Measurements from ENCODE around the gene SPON2. TPM values are rescaled to one million over a fixed set of nuclear protein-coding genes. Genes with fewer than 3 reads are reported as not detected.
"Not testable (repeated sequence)": the region's sequence is repeated elsewhere in the genome, so short reads cannot be mapped to it uniquely, and the experiment has no call there.

Gene SPON2
- total and polyA plus RNA-seq, 3 experiments from 2014 or later: 2.7 to 43.9 (median 3.1) TPM

DNA sequence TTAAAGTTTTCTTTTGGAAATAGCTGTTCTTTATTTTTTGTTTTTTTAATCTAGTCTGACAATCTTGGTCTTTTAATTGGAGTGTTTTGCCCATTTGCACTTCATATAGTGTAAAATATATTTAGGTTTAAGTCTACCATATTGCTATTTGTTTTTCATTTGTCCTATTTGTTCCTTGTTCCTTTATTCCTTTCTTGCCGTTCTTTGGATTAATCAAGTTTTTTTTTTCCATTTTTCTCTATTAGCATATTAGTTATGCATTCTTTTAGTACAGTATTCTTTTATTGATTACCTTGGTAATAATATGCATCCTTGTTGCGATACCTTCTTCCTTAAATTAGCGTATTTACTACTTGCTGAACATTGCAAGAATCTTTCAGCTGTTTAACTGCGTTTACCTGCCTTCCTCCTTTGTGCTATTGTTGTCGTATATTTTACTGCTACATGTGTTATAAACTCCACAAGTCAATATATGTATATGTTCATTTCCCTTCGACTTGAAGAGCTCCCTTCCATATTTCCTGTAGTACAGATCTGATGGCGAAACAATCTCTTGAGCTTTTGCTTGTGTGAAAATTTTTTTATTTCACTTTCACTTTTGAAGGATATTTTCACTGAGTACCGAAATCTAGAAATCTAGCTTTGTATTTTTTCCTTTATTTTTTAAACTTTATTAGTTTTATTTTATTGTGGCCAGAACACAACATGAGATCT, 35.2 kb downstream of the SPON2 start:
- peak in 1 of 5 donors; percentile 16 for DNase-seq
- ChIA-PET POLR2A (interaction anchor here (1.0 kb wide), 1 partner anchor 112 kb away, joined by 3 read pairs; the partner anchor contains the start of gene CTBP1), CTCF (no interaction called here)
- Mint-ChIP-seq H3K36me3 (no peaks in the 10 kb centered on the region), H3K27me3 (peaks cover 4% of the 10 kb centered on the region in 2 donors), H3K27ac (peak overlapping the region in 5 of 8 donors; percentile 13 to 76 (median 32)), H3K9me3 (no peaks in the 10 kb centered on the region), H3K4me1 (peaks cover 12 to 20% (median 14%) of the 10 kb centered on the region in 3 donors), H3K4me3 (peak overlapping the region; percentile 22 to 83 (median 72))
- Histone ChIP-seq H3K27ac (ENCODE audit: low read depth, low read length) (no peak overlapping the region), H3K36me3 (ENCODE audit: insufficient read depth, low read length) (no peaks in the 10 kb centered on the region), H3K9me3 (ENCODE audit: low read length) (no peaks in the 10 kb centered on the region), H3K4me3 (ENCODE audit: low read length) (peak overlapping the region; percentile 61), H3K4me1 (ENCODE audit: insufficient read depth, low read length) (peaks cover 13% of the 10 kb centered on the region), H3K27me3 (ENCODE audit: insufficient read depth, low read length, poor library complexity, severe bottlenecking) (no peaks in the 10 kb centered on the region)

DNA sequence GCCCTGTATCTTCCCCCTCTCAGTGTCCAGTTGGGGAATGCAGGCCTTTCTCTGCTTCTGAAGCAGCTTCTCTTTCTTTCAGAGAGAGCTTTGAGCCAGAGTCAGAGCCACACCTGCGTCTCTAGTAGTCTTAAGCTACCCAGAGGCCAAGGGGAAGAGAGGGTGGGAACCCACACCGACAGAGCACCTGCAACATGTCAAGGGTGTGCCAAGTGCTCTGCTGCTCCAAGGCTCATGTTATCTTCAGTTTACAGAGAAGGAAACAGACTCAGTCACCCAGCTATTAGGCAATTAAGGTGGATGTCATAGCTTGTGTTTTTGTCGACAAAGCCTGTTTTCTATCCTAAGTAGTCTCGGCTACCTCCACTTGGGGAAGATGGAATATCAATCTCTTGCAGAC, 36.3 kb downstream of the SPON2 start:
- H3K4me3 ChIP-seq (ENCODE audit: low read length): no peak overlapping the region
- Mint-ChIP-seq H3K27me3 (peaks cover 4% of the 10 kb centered on the region in 2 donors), H3K36me3 (no peaks in the 10 kb centered on the region), H3K4me1 (peaks cover 12 to 20% (median 14%) of the 10 kb centered on the region in 3 donors), H3K4me3 (peak overlapping the region in 2 of 7 donors; percentile 19), H3K27ac (no peak overlapping the region), H3K9me3 (no peaks in the 10 kb centered on the region)
- no peak overlapping the region for H3K27ac ChIP-seq (ENCODE audit: low read depth, low read length)
- no peaks in the 10 kb centered on the region for H3K27me3 ChIP-seq (ENCODE audit: insufficient read depth, low read length, poor library complexity, severe bottlenecking)
- no peak for DNase-seq
- H3K4me1 ChIP-seq (ENCODE audit: insufficient read depth, low read length): peaks cover 13% of the 10 kb centered on the region
- ChIA-PET POLR2A (no interaction called here), CTCF (no interaction called here)
- H3K9me3 ChIP-seq (ENCODE audit: low read length): no peaks in the 10 kb centered on the region
- no peaks in the 10 kb centered on the region for H3K36me3 ChIP-seq (ENCODE audit: insufficient read depth, low read length)

DNA sequence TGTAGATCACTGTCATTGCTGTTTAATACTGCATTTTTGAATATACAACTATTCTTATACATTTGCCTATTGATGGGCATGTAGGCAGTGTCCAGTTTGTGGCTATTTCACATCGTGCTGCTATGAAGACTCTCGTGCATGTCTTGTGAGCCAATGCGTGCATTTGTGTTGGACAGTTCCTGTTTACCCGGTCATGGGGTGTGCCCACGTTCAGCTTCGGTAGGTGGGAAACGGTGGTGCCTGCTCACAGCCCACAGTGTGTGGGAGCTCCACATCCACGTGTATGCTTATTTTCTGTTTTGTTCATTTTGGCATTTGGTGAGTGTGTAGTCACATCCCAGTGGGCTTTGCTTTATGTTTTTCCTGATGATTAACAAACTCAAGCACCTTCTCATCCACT, 39.4 kb downstream of the SPON2 start:
- H3K27me3 Mint-ChIP-seq: peaks cover under 1 to 2% of the 10 kb centered on the region in 2 donors
- H3K4me1 ChIP-seq (ENCODE audit: insufficient read depth, low read length): peaks cover 17% of the 10 kb centered on the region
- DNase-seq: no peak
- H3K27ac ChIP-seq (ENCODE audit: low read depth, low read length): no peak overlapping the region
- no peak overlapping the region for H3K27ac Mint-ChIP-seq
- H3K36me3 Mint-ChIP-seq: no peaks in the 10 kb centered on the region
- no peak overlapping the region for H3K4me3 ChIP-seq (ENCODE audit: low read length)
- H3K9me3 ChIP-seq (ENCODE audit: low read length): no peaks in the 10 kb centered on the region
- no peaks in the 10 kb centered on the region for H3K9me3 Mint-ChIP-seq
- H3K36me3 ChIP-seq (ENCODE audit: insufficient read depth, low read length): no peaks in the 10 kb centered on the region
- POLR2A ChIA-PET: no interaction called here
- peaks cover 14 to 23% (median 18%) of the 10 kb centered on the region in 3 donors for H3K4me1 Mint-ChIP-seq
- H3K27me3 ChIP-seq (ENCODE audit: insufficient read depth, low read length, poor library complexity, severe bottlenecking): no peaks in the 10 kb centered on the region
- H3K4me3 Mint-ChIP-seq: no peak overlapping the region
- CTCF ChIA-PET: interaction anchor here (2.8 to 5.0 kb wide), 3 partner anchors 134 to 472 kb away, joined by 9 to 41 read pairs (median 20); partner anchors contain the start of gene UVSSA

DNA sequence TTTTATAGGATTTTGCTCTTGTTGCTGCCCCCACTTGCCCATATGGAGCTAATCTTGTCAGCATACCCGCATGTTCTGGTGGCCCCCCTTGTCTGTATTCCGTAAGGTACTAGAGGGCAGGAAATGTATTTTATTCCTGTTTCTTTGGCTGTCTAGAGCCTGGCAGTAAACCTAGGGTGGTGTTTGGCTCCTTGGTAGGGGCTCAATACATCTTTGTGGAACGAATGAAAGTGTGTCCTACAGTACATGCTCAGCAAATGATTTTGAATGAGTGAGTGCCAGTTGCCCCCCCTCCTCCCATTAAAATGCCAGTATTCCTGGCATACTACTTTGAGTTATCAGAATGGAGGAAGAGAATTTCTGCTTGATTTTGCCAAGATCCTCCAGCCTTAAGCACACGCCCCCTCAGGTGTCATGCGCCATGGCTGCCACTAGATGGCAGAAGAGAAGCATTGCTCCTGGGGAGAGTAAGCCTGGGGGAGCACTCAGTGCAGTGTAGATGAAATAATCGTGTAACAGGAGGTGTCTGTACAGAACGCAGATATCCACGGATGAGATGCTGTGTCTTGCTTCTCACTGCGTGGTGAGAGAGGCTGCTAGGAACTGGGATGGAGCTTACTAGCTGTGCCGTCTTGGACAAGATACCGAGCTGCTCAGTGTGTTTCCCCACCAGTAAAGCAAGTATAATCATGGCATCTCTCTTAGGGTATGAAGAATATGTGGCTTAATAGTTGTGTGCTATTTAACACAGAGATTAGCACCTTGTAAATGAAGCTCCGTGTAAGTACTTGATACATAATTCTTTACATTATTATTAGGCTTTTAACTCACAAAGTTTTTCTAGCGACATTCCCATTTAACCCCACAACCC, 41.8 kb downstream of the SPON2 start:
- ChIA-PET POLR2A (interaction anchor here (1.2 kb wide), 1 partner anchor 217 kb away, joined by 3 read pairs; the partner anchor contains the start of gene UVSSA), CTCF (interaction anchor here (0.7 to 5.0 kb wide), 23 partner anchors 10 to 563 kb away, joined by 3 to 41 read pairs (median 4); partner anchors contain the start of genes MAEA and UVSSA)
- H3K4me3 ChIP-seq (ENCODE audit: low read length): no peak overlapping the region
- Mint-ChIP-seq H3K27ac (peak overlapping the region in 1 of 8 donors; percentile 75), H3K36me3 (no peaks in the 10 kb centered on the region), H3K4me3 (no peak overlapping the region), H3K4me1 (peaks cover 3 to 5% (median 5%) of the 10 kb centered on the region in 3 donors), H3K9me3 (no peaks in the 10 kb centered on the region), H3K27me3 (peaks cover 6 to 13% of the 10 kb centered on the region in 2 donors)
- H3K36me3 ChIP-seq (ENCODE audit: insufficient read depth, low read length): no peaks in the 10 kb centered on the region
- peaks cover 4% of the 10 kb centered on the region for H3K4me1 ChIP-seq (ENCODE audit: insufficient read depth, low read length)
- peak; percentile 56 to 82 (median 70) for DNase-seq
- no peaks in the 10 kb centered on the region for H3K27me3 ChIP-seq (ENCODE audit: insufficient read depth, low read length, poor library complexity, severe bottlenecking)
- H3K9me3 ChIP-seq (ENCODE audit: low read length): no peaks in the 10 kb centered on the region
- H3K27ac ChIP-seq (ENCODE audit: low read depth, low read length): no peak overlapping the region

DNA sequence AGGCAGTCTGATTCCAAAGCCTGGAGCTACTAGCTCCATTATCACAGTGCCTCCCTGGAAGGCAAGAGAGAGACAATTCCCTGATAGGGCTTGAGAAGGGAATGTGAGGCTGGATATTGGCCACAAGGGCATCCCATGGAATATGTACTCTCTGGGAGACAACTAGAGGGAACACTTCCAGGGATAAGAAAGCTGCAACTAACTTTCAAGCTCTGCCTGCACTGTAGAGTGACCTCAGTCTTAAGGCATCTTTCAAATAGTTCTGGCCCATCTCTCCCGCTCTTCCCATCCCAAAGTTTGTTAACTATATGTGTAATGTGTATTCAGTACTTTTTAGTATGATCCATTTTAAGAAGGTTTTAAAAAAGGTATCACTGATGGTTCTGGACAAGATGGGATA, 45.9 kb downstream of the SPON2 start:
- POLR2A ChIA-PET: no interaction called here

DNA sequence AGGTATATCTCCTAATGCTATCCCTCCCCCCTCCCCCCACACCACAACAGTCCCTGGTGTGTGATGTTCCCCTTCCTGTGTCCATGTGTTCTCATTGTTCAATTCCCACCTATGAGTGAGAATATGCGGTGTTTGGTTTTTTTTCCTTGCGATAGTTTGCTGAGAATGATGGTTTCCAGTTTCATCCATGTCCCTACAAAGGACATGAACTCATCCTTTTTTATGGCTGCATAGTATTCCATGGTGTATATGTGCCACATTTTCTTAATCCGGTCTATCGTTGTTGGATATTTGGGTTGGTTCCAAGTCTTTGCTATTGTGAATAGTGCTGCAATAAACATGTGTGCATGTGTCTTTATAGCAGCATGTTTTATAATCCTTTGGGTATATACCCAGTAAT, 46.9 kb downstream of the SPON2 start:
- H3K4me1 ChIP-seq (ENCODE audit: insufficient read depth, low read length); H3K4me1 Mint-ChIP-seq; H3K27me3 ChIP-seq (ENCODE audit: insufficient read depth, low read length, poor library complexity, severe bottlenecking); H3K27ac ChIP-seq (ENCODE audit: low read depth, low read length); POLR2A ChIA-PET; H3K36me3 Mint-ChIP-seq; DNase-seq; H3K36me3 ChIP-seq (ENCODE audit: insufficient read depth, low read length); H3K9me3 Mint-ChIP-seq; H3K4me3 Mint-ChIP-seq; H3K9me3 ChIP-seq (ENCODE audit: low read length); H3K4me3 ChIP-seq (ENCODE audit: low read length); H3K27ac Mint-ChIP-seq; CTCF ChIA-PET: not testable (repeated sequence)
- peaks cover 9 to 17% of the 10 kb centered on the region in 2 donors for H3K27me3 Mint-ChIP-seq

More for the DNA sequence above, 45.9 kb downstream of the SPON2 start:
- Mint-ChIP-seq H3K27me3 (peaks cover 9 to 17% of the 10 kb centered on the region in 2 donors), H3K9me3 (no peaks in the 10 kb centered on the region), H3K36me3 (peaks cover 0 to 2% (median 0%) of the 10 kb centered on the region in 3 donors), H3K4me1 (peaks cover 3 to 5% (median 5%) of the 10 kb centered on the region in 3 donors), H3K27ac (no peak overlapping the region), H3K4me3 (no peak overlapping the region)
- Histone ChIP-seq H3K4me3 (ENCODE audit: low read length) (no peak overlapping the region), H3K27ac (ENCODE audit: low read depth, low read length) (no peak overlapping the region), H3K36me3 (ENCODE audit: insufficient read depth, low read length) (no peaks in the 10 kb centered on the region), H3K4me1 (ENCODE audit: insufficient read depth, low read length) (peaks cover 4% of the 10 kb centered on the region), H3K9me3 (ENCODE audit: low read length) (no peaks in the 10 kb centered on the region), H3K27me3 (ENCODE audit: insufficient read depth, low read length, poor library complexity, severe bottlenecking) (no peaks in the 10 kb centered on the region)
- DNase-seq: no peak
- CTCF ChIA-PET: no interaction called here

DNA sequence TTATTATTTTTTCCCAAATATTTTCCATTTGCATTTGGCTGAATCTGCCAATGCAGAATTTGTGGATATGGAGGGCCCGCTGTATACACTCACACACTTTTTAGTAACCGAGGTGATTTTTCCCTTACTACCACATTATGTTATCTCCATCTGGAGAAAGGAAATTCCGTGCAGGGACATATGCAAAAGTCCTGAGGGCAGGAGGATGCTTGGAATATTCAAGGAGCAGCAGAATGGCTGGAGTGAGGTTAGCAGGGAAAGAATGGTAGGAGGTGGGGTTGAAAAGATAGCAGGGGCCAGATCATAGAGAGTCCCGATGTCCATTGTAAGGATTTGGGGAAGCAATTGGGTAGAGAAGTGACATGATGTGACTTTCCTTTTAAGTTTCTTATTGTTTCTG, 47.6 kb downstream of the SPON2 start:
- Mint-ChIP-seq H3K4me1 (no peaks in the 10 kb centered on the region), H3K27me3 (peaks cover 9 to 17% of the 10 kb centered on the region in 2 donors), H3K9me3 (no peaks in the 10 kb centered on the region), H3K4me3 (no peak overlapping the region), H3K27ac (no peak overlapping the region), H3K36me3 (peaks cover 0 to 2% (median 0%) of the 10 kb centered on the region in 3 donors)
- ChIA-PET POLR2A (no interaction called here), CTCF (no interaction called here)
- Histone ChIP-seq H3K27ac (ENCODE audit: low read depth, low read length) (no peak overlapping the region), H3K4me1 (ENCODE audit: insufficient read depth, low read length) (no peaks in the 10 kb centered on the region), H3K36me3 (ENCODE audit: insufficient read depth, low read length) (no peaks in the 10 kb centered on the region), H3K4me3 (ENCODE audit: low read length) (no peak overlapping the region), H3K9me3 (ENCODE audit: low read length) (no peaks in the 10 kb centered on the region), H3K27me3 (ENCODE audit: insufficient read depth, low read length, poor library complexity, severe bottlenecking) (no peaks in the 10 kb centered on the region)
- no peak for DNase-seq

DNA sequence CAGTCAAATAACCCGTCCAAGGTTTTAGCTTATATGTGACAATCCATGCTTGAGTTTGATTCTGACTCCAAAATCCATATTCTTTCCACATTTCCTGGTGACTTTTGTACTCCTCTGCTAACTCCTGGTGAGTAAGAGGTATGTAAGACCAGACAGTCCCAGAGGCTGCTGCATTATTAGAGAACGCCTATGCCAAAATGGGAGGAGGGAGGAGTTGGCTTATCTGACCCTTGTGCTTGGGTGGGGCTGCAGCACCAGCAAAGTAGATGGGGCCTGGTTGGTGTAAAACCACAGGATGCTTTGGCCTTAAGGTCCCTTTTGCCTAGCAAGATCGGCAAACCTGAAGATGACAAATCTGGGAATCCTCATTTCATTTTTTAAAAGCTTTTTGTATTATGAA, 49.9 kb downstream of the SPON2 start:
- no peak overlapping the region for H3K27ac ChIP-seq (ENCODE audit: low read depth, low read length)
- no peaks in the 10 kb centered on the region for H3K4me1 Mint-ChIP-seq
- no peaks in the 10 kb centered on the region for H3K4me1 ChIP-seq (ENCODE audit: insufficient read depth, low read length)
- H3K9me3 ChIP-seq (ENCODE audit: low read length): no peaks in the 10 kb centered on the region
- no peaks in the 10 kb centered on the region for H3K27me3 ChIP-seq (ENCODE audit: insufficient read depth, low read length, poor library complexity, severe bottlenecking)
- ChIA-PET CTCF (no interaction called here), POLR2A (no interaction called here)
- peaks cover 3 to 11% of the 10 kb centered on the region in 2 donors for H3K27me3 Mint-ChIP-seq
- no peak overlapping the region for H3K4me3 Mint-ChIP-seq
- H3K36me3 Mint-ChIP-seq: peaks cover 0 to 2% (median 0%) of the 10 kb centered on the region in 3 donors
- H3K9me3 Mint-ChIP-seq: no peaks in the 10 kb centered on the region
- H3K27ac Mint-ChIP-seq: no peak overlapping the region
- DNase-seq: no peak
- H3K4me3 ChIP-seq (ENCODE audit: low read length): no peak overlapping the region
- no peaks in the 10 kb centered on the region for H3K36me3 ChIP-seq (ENCODE audit: insufficient read depth, low read length)

All from CD8-positive, alpha-beta memory T cell (primary cell).